ENCODE results near the gene FOS.
"Not testable (repeated sequence)": the region's sequence is repeated elsewhere in the genome, so short reads cannot be mapped to it uniquely, and the experiment has no call there.

FOS gene

DNA sequence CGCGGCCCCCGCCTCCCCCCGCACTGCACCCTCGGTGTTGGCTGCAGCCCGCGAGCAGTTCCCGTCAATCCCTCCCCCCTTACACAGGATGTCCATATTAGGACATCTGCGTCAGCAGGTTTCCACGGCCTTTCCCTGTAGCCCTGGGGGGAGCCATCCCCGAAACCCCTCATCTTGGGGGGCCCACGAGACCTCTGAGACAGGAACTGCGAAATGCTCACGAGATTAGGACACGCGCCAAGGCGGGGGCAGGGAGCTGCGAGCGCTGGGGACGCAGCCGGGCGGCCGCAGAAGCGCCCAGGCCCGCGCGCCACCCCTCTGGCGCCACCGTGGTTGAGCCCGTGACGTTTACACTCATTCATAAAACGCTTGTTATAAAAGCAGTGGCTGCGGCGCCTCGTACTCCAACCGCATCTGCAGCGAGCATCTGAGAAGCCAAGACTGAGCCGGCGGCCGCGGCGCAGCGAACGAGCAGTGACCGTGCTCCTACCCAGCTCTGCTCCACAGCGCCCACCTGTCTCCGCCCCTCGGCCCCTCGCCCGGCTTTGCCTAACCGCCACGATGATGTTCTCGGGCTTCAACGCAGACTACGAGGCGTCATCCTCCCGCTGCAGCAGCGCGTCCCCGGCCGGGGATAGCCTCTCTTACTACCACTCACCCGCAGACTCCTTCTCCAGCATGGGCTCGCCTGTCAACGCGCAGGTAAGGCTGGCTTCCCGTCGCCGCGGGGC, at the start of gene FOS:
Gene FOS, plus strand, starts transcription at position 407 of the 731 bp plus-strand sequence. Its CDS starts 155 bp downstream, at position 562.
- peak; percentile 88 for DNase-seq

DNA sequence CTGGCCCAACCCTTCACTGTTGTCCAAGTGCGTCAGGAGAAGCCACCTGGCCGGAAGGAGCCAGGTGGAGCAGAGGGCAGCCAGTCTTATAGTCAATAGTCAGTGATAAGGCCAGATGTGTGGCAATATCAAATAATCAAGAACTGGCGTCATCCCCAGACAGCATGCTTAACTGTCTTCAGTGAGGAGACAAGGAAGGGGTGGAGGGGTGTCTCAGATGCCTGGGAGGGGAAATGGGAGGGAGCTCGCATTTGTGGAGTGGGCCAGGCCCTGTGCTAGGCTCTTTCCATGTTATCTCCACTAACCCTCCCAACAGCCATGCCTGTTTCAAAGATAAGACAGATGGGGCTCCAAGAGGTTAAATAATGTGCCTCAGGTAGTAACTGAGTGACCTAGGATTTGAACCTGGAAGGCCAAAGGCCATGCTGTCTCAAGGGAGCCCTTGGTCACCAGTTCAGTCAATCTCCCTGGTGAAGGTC, 48.9 kb upstream of the FOS start:
- no peak for DNase-seq

- DNase-seq, result peak; percentile 61
Observed at GRCh38 chr14:75230140-75230792, 48.4 kb upstream of the FOS start.

DNA sequence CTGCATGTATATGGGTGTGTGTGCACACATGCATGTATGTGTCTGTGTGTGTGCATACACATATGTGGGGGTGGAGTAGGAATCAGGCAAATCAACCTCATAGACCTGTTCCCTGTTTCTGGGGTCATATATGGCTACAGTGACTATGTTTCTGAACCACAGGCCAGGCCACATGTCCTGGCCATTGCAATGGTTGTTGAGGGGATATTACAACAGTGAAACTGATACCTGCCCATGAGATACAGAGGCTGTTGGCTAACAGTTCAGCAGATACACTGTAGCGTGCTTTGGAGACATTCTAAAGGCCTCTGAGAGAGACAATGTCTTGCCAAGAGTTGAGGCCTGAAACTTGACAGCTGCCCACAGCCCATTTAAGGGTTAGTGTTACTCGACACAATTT, 47.3 kb upstream of the FOS start:
- DNase-seq, result no peak

DNA sequence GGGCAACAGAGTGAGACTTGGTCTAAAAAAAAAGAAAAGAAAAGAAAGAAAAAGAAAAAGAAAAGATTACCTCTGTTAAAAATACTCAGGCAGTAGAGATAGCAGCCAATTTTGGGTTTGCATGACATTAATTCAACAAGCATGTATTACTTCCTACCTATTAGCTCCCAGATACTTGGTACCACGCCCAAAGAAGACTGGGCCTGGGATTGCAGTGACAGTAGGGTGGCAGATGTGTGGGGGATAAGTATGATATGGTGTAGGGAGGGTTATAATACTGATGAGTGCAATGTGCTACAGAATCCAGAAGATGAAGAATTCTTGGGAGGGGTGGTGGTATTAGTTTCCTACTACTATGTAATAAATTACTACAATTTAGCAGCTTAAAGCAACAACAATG, 46.4 kb upstream of the FOS start:
- DNase-seq, result no peak

GRCh38 chr14:75232597-75232996, 46.0 kb upstream of the FOS start:
- DNase-seq, result no peak

DNA sequence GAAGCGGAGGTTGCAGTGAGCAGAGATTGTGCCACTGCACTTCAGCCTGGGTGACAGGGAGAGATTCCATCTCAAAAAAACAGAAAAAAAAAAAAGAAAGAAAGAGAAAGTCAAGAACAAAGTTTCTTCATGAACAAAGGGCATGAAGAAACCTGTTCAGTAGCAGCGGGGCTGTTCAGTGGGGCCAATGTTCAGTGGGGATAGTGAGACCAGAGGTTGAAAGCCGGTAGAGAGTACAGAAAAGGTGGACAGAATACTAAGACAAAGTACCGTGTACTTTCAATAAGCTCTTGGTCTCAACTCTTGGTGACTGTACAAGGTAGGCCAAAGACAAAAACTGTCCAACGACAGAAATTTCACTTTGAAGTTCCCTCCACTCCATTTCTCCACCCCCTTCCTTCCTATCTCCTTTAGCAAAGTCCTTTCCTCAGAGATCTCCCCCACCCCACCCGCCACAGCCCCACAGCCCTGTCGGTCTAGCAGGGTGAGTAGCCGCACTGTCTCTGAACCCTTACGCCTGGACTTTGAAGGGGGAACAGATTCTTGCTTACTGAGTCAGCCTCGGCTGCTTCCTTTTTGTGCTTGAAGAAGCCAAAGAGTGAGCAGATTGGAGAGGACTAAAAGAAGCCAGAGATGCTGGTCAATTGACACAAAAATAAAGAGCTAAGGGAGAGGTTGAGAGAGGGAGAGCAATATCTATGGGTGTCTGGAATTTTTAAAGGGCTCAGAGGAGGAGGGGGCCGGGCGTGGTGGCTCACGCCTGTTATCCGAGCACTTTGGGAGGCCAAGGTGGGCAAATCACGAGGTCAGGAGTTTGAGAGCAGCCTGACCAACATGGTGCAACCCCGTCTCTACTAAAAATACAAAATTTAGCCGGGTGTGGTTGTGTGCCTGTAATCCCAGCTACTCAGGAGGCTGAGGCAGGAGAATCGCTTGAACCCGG, 44.2 kb upstream of the FOS start:
- DNase-seq, result no peak

- not testable (repeated sequence) for DNase-seq
Observed at GRCh38 chr14:75235198-75235597, 43.4 kb upstream of the FOS start.

- DNase-seq, result no peak
Observed at GRCh38 chr14:75236467-75236866, 42.2 kb upstream of the FOS start.

DNA sequence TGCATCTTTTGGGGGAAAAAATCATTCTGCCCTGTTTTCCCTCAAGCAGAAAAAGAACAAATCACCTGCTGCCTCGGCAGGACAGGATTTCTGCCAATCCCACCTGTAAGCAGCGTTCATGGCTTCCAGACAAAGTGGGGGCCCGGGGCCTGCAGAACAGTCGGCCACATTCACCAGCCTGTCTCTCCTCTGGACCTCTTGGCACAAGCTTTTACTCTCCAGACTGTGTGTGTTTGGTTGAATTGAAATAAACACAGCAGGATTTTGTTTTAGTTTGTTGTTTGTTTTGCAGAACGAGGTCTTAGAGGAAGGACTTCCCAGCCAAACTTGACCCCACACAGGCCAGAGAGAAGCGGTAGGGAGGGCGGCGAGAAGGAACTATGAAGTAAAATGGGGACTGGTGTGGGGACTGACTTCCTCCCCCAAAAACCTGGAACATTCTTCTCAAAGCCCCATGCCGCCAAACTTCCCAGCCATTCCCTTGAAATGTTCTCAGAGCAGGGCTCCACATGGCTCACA, 41.7 kb upstream of the FOS start:
- no peak for DNase-seq

DNA sequence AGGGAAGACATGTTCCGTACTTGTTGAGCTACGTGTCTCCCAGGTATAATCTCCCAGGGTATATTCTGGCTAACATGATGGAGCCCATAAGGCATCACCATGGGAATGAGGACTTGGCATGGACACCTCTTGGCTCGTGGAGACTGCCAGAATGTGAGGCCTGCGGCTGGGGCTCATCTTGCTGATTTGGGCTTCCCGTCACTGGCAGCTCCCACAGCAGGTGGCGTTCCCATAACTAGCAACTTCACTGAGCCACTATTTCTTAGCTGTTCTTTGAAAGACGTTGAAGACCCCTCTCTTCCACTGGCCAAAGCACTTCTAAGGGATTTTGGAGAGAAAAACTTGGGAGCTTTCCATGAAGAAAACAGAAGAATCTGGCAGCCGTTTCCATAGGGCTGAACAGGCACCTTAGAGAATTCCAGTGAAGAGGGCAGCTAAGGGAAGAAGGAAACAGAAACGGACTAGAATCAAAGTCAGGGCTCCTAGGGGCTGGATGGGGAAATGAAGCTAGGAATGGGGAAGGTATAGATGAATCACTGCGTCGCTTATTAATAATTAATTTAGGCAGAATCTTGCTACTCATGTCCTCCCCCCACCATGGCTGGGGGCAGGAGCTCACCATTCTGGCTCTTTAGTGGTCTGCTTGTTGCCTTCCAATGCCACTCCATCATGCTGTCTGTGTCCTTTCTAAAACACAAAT, 39.7 kb upstream of the FOS start:
- no peak for DNase-seq

- DNase-seq, result no peak
Observed at GRCh38 chr14:75240781-75241180, 37.8 kb upstream of the FOS start.

DNA sequence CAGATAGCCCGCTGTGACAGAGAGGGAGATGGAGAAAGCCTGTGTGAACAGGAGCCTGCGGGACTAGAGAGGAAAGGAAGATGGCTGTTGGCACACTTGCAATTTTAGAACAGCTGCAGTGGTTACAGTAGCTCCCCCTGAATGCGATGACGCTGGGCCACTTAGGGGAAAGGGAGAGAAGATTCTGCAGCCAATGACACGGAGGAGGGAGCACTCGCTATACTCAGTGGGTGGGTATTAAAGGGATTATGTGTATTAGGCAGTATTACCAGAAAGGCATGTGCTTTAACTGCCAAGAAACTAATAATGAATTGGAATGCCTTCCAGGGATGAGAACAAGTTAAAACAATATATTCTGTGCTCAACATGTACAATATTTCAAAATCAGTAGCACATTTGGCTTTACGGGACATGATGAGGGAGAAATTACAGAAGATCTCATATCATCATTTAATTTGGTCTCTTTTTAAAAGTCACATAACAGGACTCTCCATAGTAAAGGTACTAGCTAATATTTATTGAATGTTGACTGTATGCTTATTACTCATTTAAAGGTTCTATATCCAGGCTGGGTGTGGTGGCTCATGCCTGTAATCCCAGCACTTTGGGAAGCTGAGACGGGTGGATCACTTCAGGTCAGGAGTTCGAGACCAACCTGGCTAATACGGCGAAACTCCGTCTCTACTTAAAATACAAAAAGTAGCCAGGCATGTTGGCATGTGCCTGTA, 35.9 kb upstream of the FOS start:
- DNase-seq, result peak; percentile 51

GRCh38 chr14:75244121-75244520, 34.5 kb upstream of the FOS start:
- DNase-seq, result no peak

DNA sequence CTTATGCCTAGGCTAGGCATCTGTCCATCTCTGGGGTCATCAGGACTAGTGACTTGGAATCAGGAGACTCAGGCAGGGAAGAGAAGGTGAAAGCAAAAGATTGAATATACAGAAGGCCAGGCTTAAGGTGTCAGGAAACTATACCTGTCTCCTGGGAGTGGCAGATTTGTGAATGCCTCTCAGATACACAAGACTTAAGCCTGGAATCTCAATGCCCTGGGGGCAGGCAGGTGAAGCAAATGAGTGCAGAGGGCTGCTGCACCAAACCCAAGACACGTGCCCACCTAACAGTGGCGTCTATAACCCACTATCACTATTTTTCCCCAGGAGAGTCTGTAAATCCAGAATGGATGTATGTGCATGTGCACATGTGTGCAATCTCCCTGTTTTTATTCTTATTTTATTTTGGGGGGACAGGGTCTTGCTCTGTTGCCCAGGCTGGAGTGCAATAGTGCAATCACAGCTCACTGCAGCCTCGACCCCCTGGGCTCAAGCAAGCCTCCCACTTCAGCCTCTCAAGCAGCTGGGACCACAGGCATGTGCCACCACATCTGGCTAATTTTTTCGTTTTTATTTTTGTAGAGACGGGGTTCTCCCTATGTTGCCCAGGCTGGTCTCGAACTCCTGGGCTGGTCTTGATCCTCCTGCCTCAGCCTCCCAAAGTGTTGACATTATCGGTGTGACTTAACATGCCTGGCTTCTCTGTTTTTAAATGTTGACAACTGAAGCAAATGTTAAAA, 31.9 kb upstream of the FOS start:
- DNase-seq, result no peak

DNA sequence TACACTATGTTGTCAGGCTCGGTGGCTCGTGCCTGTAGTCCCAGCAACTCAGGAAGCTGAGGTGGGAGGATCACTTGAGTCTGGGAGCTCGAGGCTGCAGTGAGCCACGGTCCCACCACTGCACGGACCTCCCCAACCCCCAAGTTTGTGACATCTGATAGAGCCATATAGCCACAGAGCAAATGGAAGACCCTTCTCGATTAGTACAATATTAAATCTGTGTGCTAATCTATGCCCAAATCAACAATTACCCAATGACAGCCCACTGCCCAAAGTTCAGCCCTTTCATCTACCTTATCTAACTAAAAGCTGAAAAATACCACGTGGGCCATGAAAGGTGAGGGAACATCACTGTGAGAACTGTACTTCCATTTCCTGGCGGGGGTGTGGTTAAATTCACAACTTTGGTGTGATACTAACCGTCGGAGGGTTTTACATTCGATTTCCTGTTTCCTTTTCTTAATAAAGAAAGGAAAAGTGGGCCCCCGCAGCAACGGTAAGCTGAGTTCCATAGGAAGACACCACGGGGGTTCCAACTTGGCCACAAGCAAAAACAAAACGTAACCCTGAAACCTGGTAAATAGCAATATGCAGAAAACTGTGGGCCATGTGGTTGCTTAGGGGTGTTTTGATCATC, 31.2 kb upstream of the FOS start:
- no peak for DNase-seq

GRCh38 chr14:75247939-75248338, 30.7 kb upstream of the FOS start:
- no peak for DNase-seq

GRCh38 chr14:75249251-75249957, 29.2 kb upstream of the FOS start:
- DNase-seq, result peak; percentile 93

- no peak for DNase-seq
Observed at GRCh38 chr14:75249958-75250336, 28.7 kb upstream of the FOS start.

GRCh38 chr14:75250800-75251199, 27.8 kb upstream of the FOS start:
- DNase-seq, result no peak

Measured in NCI-H510A treated with DMSO at 0.1 percent for 48 hours (cell line).